ENCODE data around the gene SLC4A5.
"Not testable (repeated sequence)": the region's sequence is repeated elsewhere in the genome, so short reads cannot be mapped to it uniquely, and the experiment has no call there.

Gene SLC4A5

DNA sequence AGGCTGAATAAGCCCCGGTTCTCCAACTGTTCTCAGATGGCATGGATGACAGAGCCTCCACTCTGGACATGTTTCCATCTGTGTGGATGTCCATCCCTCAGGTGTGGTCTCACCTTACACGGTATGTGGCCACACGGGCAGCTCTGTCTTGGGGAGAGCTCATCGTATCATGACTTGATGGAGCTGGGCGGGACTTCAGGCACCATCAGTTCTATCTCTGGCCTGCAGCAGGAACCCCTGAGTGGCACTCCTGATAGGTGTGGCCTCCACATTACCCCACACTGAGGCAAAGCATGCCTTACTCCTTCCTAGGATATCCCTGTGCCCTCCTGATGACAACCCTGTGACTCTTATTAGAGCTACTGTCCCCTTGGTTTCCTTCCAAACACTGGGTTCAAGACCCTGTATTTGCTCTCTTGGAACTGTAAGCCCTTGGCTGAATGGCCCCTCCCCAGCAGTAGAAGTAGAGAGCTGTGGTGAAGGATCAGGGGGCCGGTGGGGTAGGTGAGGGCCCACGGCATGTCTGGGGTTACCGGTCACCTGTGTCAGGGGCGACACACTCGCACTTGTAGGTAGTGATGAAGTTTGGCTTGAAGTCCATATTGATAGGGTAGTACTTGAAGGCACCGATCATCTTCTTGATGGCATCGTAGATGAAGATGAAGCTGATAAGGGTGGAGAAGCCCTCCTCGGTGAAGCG is 96.6 kb downstream of the SLC4A5 start:
- H3K36me3 ChIP-seq (ENCODE audit: insufficient read depth, low read length): no peaks in the 10 kb centered on the region
- H3K4me1 ChIP-seq (ENCODE audit: insufficient read depth, low read length): no peaks in the 10 kb centered on the region
- H3K27me3 ChIP-seq (ENCODE audit: control insufficient read depth in 1 of 2, insufficient read depth in 2 of 2, low read length in 2 of 2): no peaks in the 10 kb centered on the region
- no peak overlapping the region for H3K4me3 ChIP-seq (ENCODE audit: low read depth in 1 of 2, low read length in 2 of 2)
- no peak overlapping the region for H3K27ac ChIP-seq (ENCODE audit: low read depth, low read length)
- no peak overlapping the region for H3K9ac ChIP-seq (ENCODE audit: low read length)
- H3K9me3 ChIP-seq (ENCODE audit: low read length): no peaks in the 10 kb centered on the region

GRCh38 chr2:74244286-74244685 is 98.9 kb downstream of the SLC4A5 start:
- no peak overlapping the region for H3K9ac ChIP-seq (ENCODE audit: low read length)

GRCh38 chr2:74242354-74243071 is 100.7 kb downstream of the SLC4A5 start:
- H3K27ac ChIP-seq (ENCODE audit: low read depth, low read length): no peak overlapping the region
- H3K27me3 ChIP-seq (ENCODE audit: control insufficient read depth in 1 of 2, insufficient read depth in 2 of 2, low read length in 2 of 2): no peaks in the 10 kb centered on the region
- no peaks in the 10 kb centered on the region for H3K4me1 ChIP-seq (ENCODE audit: insufficient read depth, low read length)
- no peaks in the 10 kb centered on the region for H3K9me3 ChIP-seq (ENCODE audit: low read length)
- H3K9ac ChIP-seq (ENCODE audit: low read length): no peak overlapping the region
- H3K36me3 ChIP-seq (ENCODE audit: insufficient read depth, low read length): no peaks in the 10 kb centered on the region
- H3K4me3 ChIP-seq (ENCODE audit: low read depth in 1 of 2, low read length in 2 of 2): no peak overlapping the region

More at GRCh38 chr2:74244286-74244685, 98.9 kb downstream of the SLC4A5 start:
- H3K27me3 ChIP-seq (ENCODE audit: control insufficient read depth in 1 of 2, insufficient read depth in 2 of 2, low read length in 2 of 2): no peaks in the 10 kb centered on the region
- H3K36me3 ChIP-seq (ENCODE audit: insufficient read depth, low read length): no peaks in the 10 kb centered on the region
- no peaks in the 10 kb centered on the region for H3K9me3 ChIP-seq (ENCODE audit: low read length)
- H3K27ac ChIP-seq (ENCODE audit: low read depth, low read length): no peak overlapping the region
- H3K4me1 ChIP-seq (ENCODE audit: insufficient read depth, low read length): no peaks in the 10 kb centered on the region
- no peak overlapping the region for H3K4me3 ChIP-seq (ENCODE audit: low read depth in 1 of 2, low read length in 2 of 2)

- H3K27ac ChIP-seq (ENCODE audit: low read depth, low read length): no peak overlapping the region
- no peaks in the 10 kb centered on the region for H3K4me1 ChIP-seq (ENCODE audit: insufficient read depth, low read length)
- H3K27me3 ChIP-seq (ENCODE audit: control insufficient read depth in 1 of 2, insufficient read depth in 2 of 2, low read length in 2 of 2): no peaks in the 10 kb centered on the region
- no peak overlapping the region for H3K4me3 ChIP-seq (ENCODE audit: low read depth in 1 of 2, low read length in 2 of 2)
- H3K36me3 ChIP-seq (ENCODE audit: insufficient read depth, low read length): no peaks in the 10 kb centered on the region
- no peak overlapping the region for H3K9ac ChIP-seq (ENCODE audit: low read length)
- no peaks in the 10 kb centered on the region for H3K9me3 ChIP-seq (ENCODE audit: low read length)
Observed at GRCh38 chr2:74239346-74239745, 103.9 kb downstream of the SLC4A5 start.

- Histone ChIP-seq H3K4me3 (ENCODE audit: low read depth in 1 of 2, low read length in 2 of 2) (no peak overlapping the region), H3K36me3 (ENCODE audit: insufficient read depth, low read length) (no peaks in the 10 kb centered on the region), H3K27me3 (ENCODE audit: control insufficient read depth in 1 of 2, insufficient read depth in 2 of 2, low read length in 2 of 2) (no peaks in the 10 kb centered on the region), H3K9me3 (ENCODE audit: low read length) (no peaks in the 10 kb centered on the region), H3K27ac (ENCODE audit: low read depth, low read length) (no peak overlapping the region), H3K4me1 (ENCODE audit: insufficient read depth, low read length) (no peaks in the 10 kb centered on the region), H3K9ac (ENCODE audit: low read length) (no peak overlapping the region)
Observed at GRCh38 chr2:74238879-74239278, 104.3 kb downstream of the SLC4A5 start.

DNA sequence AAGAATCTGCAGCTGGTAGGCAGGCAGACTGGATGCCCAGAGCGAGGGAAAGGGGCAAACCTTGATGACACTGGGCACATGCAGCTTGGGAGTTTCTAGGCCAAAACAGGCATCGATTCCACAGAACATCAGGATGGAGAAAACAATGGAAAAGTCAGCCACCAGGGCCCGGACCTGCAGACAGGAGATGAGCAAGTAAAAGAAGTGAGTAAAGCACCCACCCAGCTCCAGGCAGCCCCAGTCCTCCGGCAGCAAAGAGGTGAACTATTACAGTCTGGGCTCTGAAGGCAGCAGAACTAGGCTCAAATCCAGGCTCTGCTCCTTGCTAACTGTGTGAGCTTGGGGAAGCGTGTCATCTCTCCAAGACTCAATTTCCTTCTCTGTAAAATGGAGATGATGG is 108.2 kb downstream of the SLC4A5 start:
- Histone ChIP-seq H3K4me1 (ENCODE audit: insufficient read depth, low read length) (no peaks in the 10 kb centered on the region), H3K27ac (ENCODE audit: low read depth, low read length) (no peak overlapping the region), H3K36me3 (ENCODE audit: insufficient read depth, low read length) (no peaks in the 10 kb centered on the region), H3K4me3 (ENCODE audit: low read depth in 1 of 2, low read length in 2 of 2) (no peak overlapping the region), H3K27me3 (ENCODE audit: control insufficient read depth in 1 of 2, insufficient read depth in 2 of 2, low read length in 2 of 2) (no peaks in the 10 kb centered on the region), H3K9me3 (ENCODE audit: low read length) (no peaks in the 10 kb centered on the region), H3K9ac (ENCODE audit: low read length) (no peak overlapping the region)

GRCh38 chr2:74233648-74234047 is 109.6 kb downstream of the SLC4A5 start:
- Histone ChIP-seq H3K4me1 (ENCODE audit: insufficient read depth, low read length) (no peaks in the 10 kb centered on the region), H3K27me3 (ENCODE audit: control insufficient read depth in 1 of 2, insufficient read depth in 2 of 2, low read length in 2 of 2) (no peaks in the 10 kb centered on the region), H3K9me3 (ENCODE audit: low read length) (no peaks in the 10 kb centered on the region), H3K4me3 (ENCODE audit: low read depth in 1 of 2, low read length in 2 of 2) (no peak overlapping the region), H3K27ac (ENCODE audit: low read depth, low read length) (no peak overlapping the region), H3K36me3 (ENCODE audit: insufficient read depth, low read length) (no peaks in the 10 kb centered on the region), H3K9ac (ENCODE audit: low read length) (no peak overlapping the region)

- Histone ChIP-seq H3K9ac (ENCODE audit: low read length) (no peak overlapping the region), H3K27ac (ENCODE audit: low read depth, low read length) (no peak overlapping the region), H3K4me3 (ENCODE audit: low read depth in 1 of 2, low read length in 2 of 2) (no peak overlapping the region), H3K9me3 (ENCODE audit: low read length) (no peaks in the 10 kb centered on the region), H3K27me3 (ENCODE audit: control insufficient read depth in 1 of 2, insufficient read depth in 2 of 2, low read length in 2 of 2) (no peaks in the 10 kb centered on the region), H3K4me1 (ENCODE audit: insufficient read depth, low read length) (no peaks in the 10 kb centered on the region), H3K36me3 (ENCODE audit: insufficient read depth, low read length) (no peaks in the 10 kb centered on the region)
Observed at GRCh38 chr2:74232426-74232825, 110.8 kb downstream of the SLC4A5 start.

DNA sequence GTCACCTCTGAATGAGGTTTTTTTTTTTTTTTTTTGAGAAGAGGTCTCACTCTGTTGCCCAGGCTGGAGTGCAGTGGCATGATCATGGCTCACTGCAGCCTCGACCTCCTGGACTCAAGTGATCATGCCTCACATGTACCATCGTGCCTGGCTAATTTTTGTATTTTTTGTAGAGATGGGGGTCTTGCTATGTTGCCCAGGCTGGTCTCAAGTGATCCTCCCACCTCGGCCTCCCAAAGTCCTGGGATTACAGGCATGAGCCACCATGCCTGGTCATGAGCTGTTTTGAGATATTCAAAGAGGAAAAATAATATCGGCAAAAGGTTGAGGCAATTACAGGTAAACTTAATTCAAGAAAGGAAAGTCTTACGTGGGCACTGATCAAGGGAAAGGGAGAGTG is 113.4 kb downstream of the SLC4A5 start:
- not testable (repeated sequence) for H3K27me3 ChIP-seq (ENCODE audit: control insufficient read depth in 1 of 2, insufficient read depth in 2 of 2, low read length in 2 of 2); H3K9ac ChIP-seq (ENCODE audit: low read length)

GRCh38 chr2:74228772-74229171 is 114.4 kb downstream of the SLC4A5 start:
- Histone ChIP-seq H3K27me3 (ENCODE audit: control insufficient read depth in 1 of 2, insufficient read depth in 2 of 2, low read length in 2 of 2) (no peaks in the 10 kb centered on the region), H3K4me3 (ENCODE audit: low read depth in 1 of 2, low read length in 2 of 2) (no peak overlapping the region), H3K9ac (ENCODE audit: low read length) (no peak overlapping the region), H3K9me3 (ENCODE audit: low read length) (no peaks in the 10 kb centered on the region), H3K4me1 (ENCODE audit: insufficient read depth, low read length) (no peaks in the 10 kb centered on the region), H3K36me3 (ENCODE audit: insufficient read depth, low read length) (no peaks in the 10 kb centered on the region), H3K27ac (ENCODE audit: low read depth, low read length) (no peak overlapping the region)

More for the DNA sequence above, 113.4 kb downstream of the SLC4A5 start:
- H3K4me3 ChIP-seq (ENCODE audit: low read depth in 1 of 2, low read length in 2 of 2); H3K4me1 ChIP-seq (ENCODE audit: insufficient read depth, low read length); H3K36me3 ChIP-seq (ENCODE audit: insufficient read depth, low read length); H3K9me3 ChIP-seq (ENCODE audit: low read length); H3K27ac ChIP-seq (ENCODE audit: low read depth, low read length): not testable (repeated sequence)

GRCh38 chr2:74227646-74228045 is 115.6 kb downstream of the SLC4A5 start:
- Histone ChIP-seq H3K4me1 (ENCODE audit: insufficient read depth, low read length) (no peaks in the 10 kb centered on the region), H3K9me3 (ENCODE audit: low read length) (no peaks in the 10 kb centered on the region), H3K36me3 (ENCODE audit: insufficient read depth, low read length) (no peaks in the 10 kb centered on the region), H3K27ac (ENCODE audit: low read depth, low read length) (no peak overlapping the region), H3K27me3 (ENCODE audit: control insufficient read depth in 1 of 2, insufficient read depth in 2 of 2, low read length in 2 of 2) (no peaks in the 10 kb centered on the region), H3K4me3 (ENCODE audit: low read depth in 1 of 2, low read length in 2 of 2) (no peak overlapping the region), H3K9ac (ENCODE audit: low read length) (no peak overlapping the region)
